Natural killer cell (primary cell): Measurements from ENCODE around the gene FCAMR. TPM values are rescaled to one million over a fixed set of nuclear protein-coding genes. Genes with fewer than 3 reads are reported as not detected.

Source experiments
- ATAC-seq, 3 donors: fragments of 150-1000 bp in 2 of 3; fragments of 200-7000 bp in 1 of 3; cut with Tn5 transposase; 1 replicate in 1 of 3; 2 replicates in 2 of 3; pipeline ENCODE4 v1.10.0; 2021; ENCODE audit warnings: mild to moderate bottlenecking in 2 of 3, moderate library complexity in 2 of 3
- DNase-seq, 2 donors: peaks; one replicate each; pipeline versions ENCODE4 v3.0.0 to v3.0.0-alpha.2; 2013 to 2021; ENCODE audit warnings: mixed read lengths in 1 of 2
- H3K27ac ChIP-seq: one replicate; pipeline ENCODE4 v1.5.1; 2013; ENCODE audit warnings: mild to moderate bottlenecking, low read length
- H3K27me3 ChIP-seq: one replicate; pipeline ENCODE4 v1.6.1; 2013; ENCODE audit warnings: low read length; ENCODE audit not compliant: control insufficient read depth, insufficient read depth
- H3K36me3 ChIP-seq: one replicate; pipeline ENCODE4 v1.6.1; 2013; ENCODE audit warnings: low read length; ENCODE audit not compliant: control insufficient read depth, insufficient read depth
- H3K4me1 ChIP-seq: one replicate; pipeline ENCODE4 v1.6.1; 2013; ENCODE audit warnings: low read length; ENCODE audit not compliant: control insufficient read depth, insufficient read depth
- H3K4me3 ChIP-seq: one replicate; pipeline ENCODE4 v1.5.1; 2013; ENCODE audit warnings: low read length
- H3K9me3 ChIP-seq: one replicate; pipeline ENCODE4 v1.6.1; 2013; ENCODE audit warnings: low read length; ENCODE audit not compliant: control insufficient read depth, insufficient read depth
- H3K27ac Mint-ChIP-seq, 2 donors: one replicate each; pipeline ENCODE4 v1.8.0; 2022; ENCODE audit warnings: mild to moderate bottlenecking in 2 of 2, mixed read lengths in 2 of 2, moderate library complexity in 1 of 2
- H3K27me3 Mint-ChIP-seq, 2 donors: one replicate each; pipeline ENCODE4 v1.8.0; 2022; ENCODE audit warnings: low read depth in 2 of 2, mixed read lengths in 2 of 2
- H3K36me3 Mint-ChIP-seq: one replicate; pipeline ENCODE4 v1.8.0; 2022; ENCODE audit warnings: mixed read lengths
- H3K4me1 Mint-ChIP-seq, 2 donors: one replicate each; pipeline ENCODE4 v1.8.0; 2022; ENCODE audit warnings: mixed read lengths in 2 of 2
- H3K4me3 Mint-ChIP-seq: one replicate; pipeline ENCODE4 v1.8.0; 2022; ENCODE audit warnings: mild to moderate bottlenecking, moderate library complexity, mixed read lengths
- H3K9me3 Mint-ChIP-seq, 2 donors: one replicate each; pipeline ENCODE4 v1.8.0; 2022; ENCODE audit warnings: mixed read lengths in 2 of 2
- WGBS: methylation state at CpG from one replicate; pipeline ENCODE4 v1.1.7; 2013; ENCODE audit warnings: missing lambda C conversion rate; ENCODE audit not compliant: insufficient coverage; 5-methylcytosine and 5-hydroxymethylcytosine counted together
- intact Hi-C: fragments of 100-400 bp; cut with micrococcal nuclease; formaldehyde crosslinking; loops from one replicate; pipeline ENCODE4 v1.14.2; 2022
- total RNA-seq, 4 donors: library from RNA; stranded (reverse); fragments of 120-200 nt in 1 of 4; gene quantifications; one replicate each; pipeline versions ENCODE4 v1.2.3 to v1.2.4, GENCODE V29; 2013 to 2022
- TF ChIP-seq, protein P1 (sequence below): fragments of 200-600 bp; IDR thresholded peaks from one replicate; pipeline ENCODE4 v1.8.0; 2022; ENCODE audit warnings: antibody characterized with exemption

Gene FCAMR
- total RNA-seq, 3 donors from 2014 or later (not counting 1 experiment from before 2014, with no cell fraction given): not detected

DNA sequence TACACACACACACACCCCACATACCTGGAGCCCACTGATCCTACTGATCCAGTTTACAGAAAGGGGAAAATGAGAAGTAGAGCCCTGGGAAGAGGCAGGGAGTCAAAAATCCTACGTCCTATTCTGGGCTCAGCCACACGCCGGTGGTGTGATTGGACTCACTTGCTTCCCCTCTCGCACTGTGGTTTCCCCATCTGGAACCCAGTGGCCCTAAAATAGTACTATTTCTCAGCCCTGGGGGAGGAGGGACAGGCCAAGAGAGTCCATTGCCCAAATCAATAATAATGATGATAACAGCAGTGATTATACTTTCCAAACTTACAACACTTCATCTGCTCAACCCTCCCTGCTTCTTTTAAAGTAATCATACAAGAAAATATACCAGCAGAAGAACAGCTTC is 21.1 kb downstream of the FCAMR start:
- TF ChIP-seq, protein P1, sequence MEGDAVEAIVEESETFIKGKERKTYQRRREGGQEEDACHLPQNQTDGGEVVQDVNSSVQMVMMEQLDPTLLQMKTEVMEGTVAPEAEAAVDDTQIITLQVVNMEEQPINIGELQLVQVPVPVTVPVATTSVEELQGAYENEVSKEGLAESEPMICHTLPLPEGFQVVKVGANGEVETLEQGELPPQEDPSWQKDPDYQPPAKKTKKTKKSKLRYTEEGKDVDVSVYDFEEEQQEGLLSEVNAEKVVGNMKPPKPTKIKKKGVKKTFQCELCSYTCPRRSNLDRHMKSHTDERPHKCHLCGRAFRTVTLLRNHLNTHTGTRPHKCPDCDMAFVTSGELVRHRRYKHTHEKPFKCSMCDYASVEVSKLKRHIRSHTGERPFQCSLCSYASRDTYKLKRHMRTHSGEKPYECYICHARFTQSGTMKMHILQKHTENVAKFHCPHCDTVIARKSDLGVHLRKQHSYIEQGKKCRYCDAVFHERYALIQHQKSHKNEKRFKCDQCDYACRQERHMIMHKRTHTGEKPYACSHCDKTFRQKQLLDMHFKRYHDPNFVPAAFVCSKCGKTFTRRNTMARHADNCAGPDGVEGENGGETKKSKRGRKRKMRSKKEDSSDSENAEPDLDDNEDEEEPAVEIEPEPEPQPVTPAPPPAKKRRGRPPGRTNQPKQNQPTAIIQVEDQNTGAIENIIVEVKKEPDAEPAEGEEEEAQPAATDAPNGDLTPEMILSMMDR: no peak
- no peaks in the 10 kb centered on the region for H3K36me3 Mint-ChIP-seq
- H3K27ac Mint-ChIP-seq: no peak overlapping the region
- no peaks in the 10 kb centered on the region for H3K36me3 ChIP-seq
- peaks cover 32 to 36% of the 10 kb centered on the region in 2 donors for H3K4me1 Mint-ChIP-seq
- no peak overlapping the region for H3K27ac ChIP-seq
- H3K4me1 ChIP-seq: peaks cover 19% of the 10 kb centered on the region
- intact Hi-C loops: no loop called here
- H3K9me3 ChIP-seq: no peaks in the 10 kb centered on the region
- H3K9me3 Mint-ChIP-seq: no peaks in the 10 kb centered on the region
- WGBS: 34% methylated on average over 3 of the region's 4 CpGs
- DNase-seq (no peak), ATAC-seq (no peak)
- no peaks in the 10 kb centered on the region for H3K27me3 ChIP-seq
- H3K27me3 Mint-ChIP-seq: no peaks in the 10 kb centered on the region
- no peak overlapping the region for H3K4me3 ChIP-seq
- H3K4me3 Mint-ChIP-seq: no peak overlapping the region

DNA sequence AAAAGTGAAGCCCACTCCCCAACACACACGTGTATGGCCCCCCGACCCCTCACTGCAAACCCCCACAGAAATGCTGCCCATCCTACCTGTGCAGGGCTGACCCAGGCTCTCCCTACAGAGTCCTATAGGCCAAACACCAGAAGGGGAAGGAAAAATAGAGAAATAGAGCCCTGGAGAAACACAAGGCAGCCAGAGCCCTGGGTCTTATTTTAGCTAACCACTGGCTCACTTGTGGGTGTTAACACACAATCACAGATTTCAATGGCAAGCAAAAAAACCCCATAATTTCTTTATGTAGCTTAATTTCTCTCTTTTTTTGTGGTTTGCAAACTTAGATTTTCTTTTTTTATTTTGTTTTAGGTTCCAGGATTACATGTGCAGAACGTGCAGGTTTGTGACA is 23.0 kb downstream of the FCAMR start:
- DNase-seq (no peak), ATAC-seq (no peak)
- Mint-ChIP-seq H3K36me3 (no peaks in the 10 kb centered on the region), H3K9me3 (no peaks in the 10 kb centered on the region), H3K27ac (peak overlapping the region in 1 of 2 donors; percentile 3), H3K4me3 (no peak overlapping the region), H3K4me1 (peaks cover 38 to 42% of the 10 kb centered on the region in 2 donors), H3K27me3 (no peaks in the 10 kb centered on the region)
- Histone ChIP-seq H3K27me3 (no peaks in the 10 kb centered on the region), H3K36me3 (no peaks in the 10 kb centered on the region), H3K4me3 (no peak overlapping the region), H3K27ac (no peak overlapping the region), H3K9me3 (no peaks in the 10 kb centered on the region), H3K4me1 (peaks cover 25% of the 10 kb centered on the region)
- TF ChIP-seq, protein P1: no peak
- WGBS: 79% methylated on average over 3 of the region's 3 CpGs
- intact Hi-C loops: no loop called here

DNA sequence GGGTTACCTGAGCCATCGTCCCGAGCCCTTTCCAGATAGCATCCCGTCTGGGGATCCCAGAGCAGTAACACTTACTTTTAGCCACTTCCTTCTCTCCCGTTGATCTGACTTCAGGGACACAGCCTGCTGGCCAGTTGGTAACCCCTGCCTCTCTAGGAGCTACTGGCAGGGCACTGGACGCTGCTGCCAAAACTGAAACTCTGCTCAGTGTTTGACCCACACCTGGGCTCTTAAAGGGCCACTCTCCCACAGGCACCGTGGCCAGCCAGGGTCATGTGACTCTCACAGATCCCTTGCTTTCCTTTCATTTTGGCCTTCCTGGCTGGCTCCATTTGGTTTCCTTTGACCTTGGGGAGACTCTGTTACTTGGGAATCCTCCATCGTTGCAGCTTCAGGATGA is 24.0 kb downstream of the FCAMR start, which contains the start of gene PIGR:
PIGR (minus strand) TSS at position 206 of the 400 bp plus-strand sequence. CDS start 5,935 bp downstream, outside the sequence.
- intact Hi-C loops: no loop called here
- peaks cover 0 to 4% of the 10 kb centered on the region in 2 donors for H3K27me3 Mint-ChIP-seq
- Histone ChIP-seq H3K9me3 (no peaks in the 10 kb centered on the region), H3K36me3 (no peaks in the 10 kb centered on the region), H3K27me3 (no peaks in the 10 kb centered on the region), H3K27ac (no peak within 1 kb of the TSS), H3K4me1 (peaks cover 25% of the 10 kb centered on the region), H3K4me3 (no peak within 1 kb of the TSS)
- TF ChIP-seq, protein P1: no peak
- 93% methylated on average over 7 of the region's 7 CpGs for WGBS
- ATAC-seq (no peak), DNase-seq (no peak)
- peaks cover 38 to 42% of the 10 kb centered on the region in 2 donors for H3K4me1 Mint-ChIP-seq
- no peaks in the 10 kb centered on the region for H3K36me3 Mint-ChIP-seq
- no peaks in the 10 kb centered on the region for H3K9me3 Mint-ChIP-seq
- no peak within 1 kb of the TSS for H3K4me3 Mint-ChIP-seq
- peak within 1 kb of the TSS in 1 of 2 donors; percentile 3 for H3K27ac Mint-ChIP-seq

DNA sequence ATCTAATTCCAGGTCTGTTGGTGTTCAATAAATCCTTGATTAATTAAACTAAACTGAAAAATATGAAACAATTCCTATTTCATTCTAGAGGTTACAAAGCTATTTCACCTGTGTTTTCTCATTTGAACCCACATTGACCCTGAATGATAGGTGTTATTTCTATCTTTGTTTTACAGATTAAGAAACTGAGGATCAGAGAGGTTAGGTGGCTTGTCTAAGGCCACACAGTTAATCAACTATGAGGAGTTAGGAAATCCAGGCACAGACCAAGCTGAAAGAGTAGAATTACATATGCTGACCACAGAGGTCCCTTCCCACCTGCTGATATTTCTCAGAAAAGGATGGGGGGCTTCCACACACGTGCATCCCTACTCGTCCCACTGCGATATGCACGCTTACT is 24.5 kb downstream of the FCAMR start:
- H3K27me3 ChIP-seq: no peaks in the 10 kb centered on the region
- peaks cover 3 to 9% of the 10 kb centered on the region in 2 donors for H3K27me3 Mint-ChIP-seq
- H3K36me3 Mint-ChIP-seq: no peaks in the 10 kb centered on the region
- WGBS: 75% methylated on average over 1 of the region's 4 CpGs
- H3K4me3 Mint-ChIP-seq: no peak overlapping the region
- no peak overlapping the region for H3K27ac ChIP-seq
- H3K27ac Mint-ChIP-seq: no peak overlapping the region
- H3K9me3 Mint-ChIP-seq: no peaks in the 10 kb centered on the region
- DNase-seq (no peak), ATAC-seq (no peak)
- no peak overlapping the region for H3K4me3 ChIP-seq
- H3K4me1 Mint-ChIP-seq: peaks cover 38 to 42% of the 10 kb centered on the region in 2 donors
- intact Hi-C loops: no loop called here
- TF ChIP-seq, protein P1: no peak
- H3K9me3 ChIP-seq: no peaks in the 10 kb centered on the region
- H3K4me1 ChIP-seq: peaks cover 25% of the 10 kb centered on the region
- no peaks in the 10 kb centered on the region for H3K36me3 ChIP-seq
